WTC11 (cell line): Measurements from ENCODE around the gene PLEKHA5.

Experiments
- CTCF ChIP-seq: fragments of 200-600 bp; IDR thresholded peaks from 2 replicates; pipeline ENCODE4 v1.8.0; 2022; ENCODE audit warnings: antibody characterized with exemption
- FOXJ3 ChIP-seq: sonication (generic); formaldehyde crosslinking; IDR thresholded peaks from 2 replicates; pipeline ENCODE4 v1.9.0; 2021; ENCODE audit warnings: missing genetic modification reagents, mild to moderate bottlenecking, borderline replicate concordance
- SMAD3 ChIP-seq: sonication (generic); formaldehyde crosslinking; IDR thresholded peaks from 2 replicates; pipeline ENCODE4 v1.8.0; 2022; ENCODE audit warnings: missing genetic modification reagents, mild to moderate bottlenecking, borderline replicate concordance
- ZNF423 ChIP-seq: fragments of 250-450 bp; sonication (Bioruptor Pico); IDR thresholded peaks from 2 replicates; pipeline ENCODE4 v2.1.2; 2022; ENCODE audit warnings: mild to moderate bottlenecking, moderate library complexity

- no peak for TF ChIP-seq FOXJ3
- no peak for TF ChIP-seq CTCF
- no peak for TF ChIP-seq SMAD3 (CRISPR knock-in tag)
- no peak for TF ChIP-seq ZNF423 (CRISPR knock-in tag)
Observed at GRCh38 chr12:19161216-19161615, 31.7 kb downstream of the PLEKHA5 start.
